Adrenal gland (tissue), 12 donors: Measurements from ENCODE around the gene SYNE1. TPM values are rescaled to one million over a fixed set of nuclear protein-coding genes. Genes with fewer than 3 reads are reported as not detected.

Source experiments
- DNase-seq, 7 donors: peaks; one replicate each; pipeline ENCODE4 v3.0.0-alpha.2; 2019 to 2020
- H3K27ac ChIP-seq, 5 donors: fragments of 200-600 bp; sonication (generic) in 4 of 5; 1 replicate in 3 of 5; 2 replicates in 2 of 5; pipeline versions ENCODE4 v1.5.1 to v1.8.0; 2016 to 2020; ENCODE audit warnings: mild to moderate bottlenecking in 1 of 5
- H3K27me3 ChIP-seq: fragments of 200-600 bp; 2 replicates; pipeline ENCODE4 v1.8.0; 2021
- H3K36me3 ChIP-seq, 2 donors: fragments of 200-600 bp; replicated peaks in 1 of 2; 1 replicate in 1 of 2; 2 replicates in 1 of 2; pipeline versions ENCODE4 v1.5.1 to v1.8.0; 2018 to 2022
- H3K4me1 ChIP-seq, 2 donors: fragments of 200-600 bp; replicated peaks in 1 of 2; 1 replicate in 1 of 2; 2 replicates in 1 of 2; pipeline versions ENCODE4 v1.5.1 to v1.8.0; 2018 to 2021
- H3K4me3 ChIP-seq, 4 donors: fragments of 200-600 bp; sonication (generic) in 3 of 4; one replicate each; pipeline ENCODE4 v1.5.1; 2016 to 2018
- H3K9me3 ChIP-seq, 3 donors: fragments of 200-600 bp; sonication (generic) in 1 of 3; replicated peaks in 1 of 3; 1 replicate in 2 of 3; 2 replicates in 1 of 3; pipeline versions ENCODE4 v1.5.1 to v1.8.0; 2016 to 2021
- CTCF ChIP-seq, 6 experiments: fragments of 450-650 bp in 4 of 6; fragments of 200-600 bp in 2 of 6; sonication (generic) in 1 of 6; IDR thresholded peaks; 1 replicate in 5 of 6; 2 replicates in 1 of 6; pipeline versions ENCODE4 v1.5.1 to v1.8.0; 2016 to 2021; ENCODE audit warnings: antibody characterized with exemption in 6 of 6, mild to moderate bottlenecking in 2 of 6, moderate library complexity in 1 of 6
- POLR2A ChIP-seq, 2 donors: fragments of 450-650 bp; IDR thresholded peaks; one replicate each; pipeline ENCODE4 v1.6.1; 2017; ENCODE audit warnings: antibody characterized with exemption in 2 of 2, mild to moderate bottlenecking in 2 of 2, moderate library complexity in 1 of 2
- WGBS, 4 donors: extraction: QIAGEN DNeasy Blood & Tissue Kit in 2 of 4; methylation state at CpG; one replicate each; pipeline versions ENCODE4 v1.1.5 to v1.1.7; 2013 to 2017; 5-methylcytosine and 5-hydroxymethylcytosine counted together
- intact Hi-C, 2 donors: fragments of 100-400 bp; cut with DNase I; formaldehyde crosslinking; loops; one replicate each; pipeline versions ENCODE4 v1.14.1 to v1.15.0; 2022 to 2023
- polyA plus RNA-seq, 3 donors: library from polyadenylated mRNA; stranded (reverse); fragments of 200-250 nt in 2 of 3; fragments of 350-450 nt in 1 of 3; fragmentation: Illumina TruSeq in 1 of 3; extraction: RNeasy Lipid Tissue Mini Kit (QIAGEN cat#74804) in 1 of 3; gene quantifications; one replicate each; pipeline ENCODE4 v1.2.3, GENCODE V29; 2013 to 2014
- total RNA-seq, 9 donors: library from RNA; depleted of rRNA in 4 of 9; stranded (reverse); fragments of >200 nt in 4 of 9; fragments of 120-200 nt in 1 of 9; fragmentation: NEBNext Ultra II Directional in 1 of 9; extraction: Animal tissue kit (Norgen Biotek cat#: 25700) in 1 of 9; gene quantifications; one replicate each; pipeline versions ENCODE4 v1.1.0 to v1.2.4, GENCODE V29; 2013 to 2023
- donor health status: healthy with polysubstance abuse.
- donor health status: Bipolar disorder and iron deficiency.
- donor health status: DM: yes; HTN: yes; CAD: no.
- donor health status: DM: no; HTN: no; CAD: no.
- donor health status: DM: no; HTN: no; CAD: no.
- donor health status: DM: yes; HTN: yes; CAD: no.

SYNE1 gene
- total and polyA plus RNA-seq, 12 donors = 29.0 to 170 (median 93.1) TPM

- 68 to 76% (median 69%) methylated on average over 4 of the region's 4 CpGs for WGBS, 4 donors
- H3K4me3 ChIP-seq = no peak overlapping the region
These were observed 390.4 kb downstream of the SYNE1 start for GRCh38 chr6:152246554-152247337.

GRCh38 chr6:152244998-152245630, 392.0 kb downstream of the SYNE1 start:
- Histone ChIP-seq H3K9me3 (no peaks in the 10 kb centered on the region), H3K4me3 (no peak overlapping the region), H3K36me3 (peaks cover 0 to 35% of the 10 kb centered on the region in 2 donors), H3K27me3 (no peaks in the 10 kb centered on the region), H3K4me1 (peaks cover 19 to 40% of the 10 kb centered on the region in 2 donors), H3K27ac (peak overlapping the region in 2 of 5 donors; percentile 36 to 56)
- intact Hi-C loops = no loop called here
- DNase-seq = no peak
- 66 to 78% (median 72%) methylated on average over 4 of the region's 4 CpGs for WGBS, 4 donors
- TF ChIP-seq POLR2A (IDR thresholded peaks at IDR 0.05) (no peak), CTCF (IDR thresholded peaks at IDR 0.05) (no peak)

More at GRCh38 chr6:152246554-152247337, 390.4 kb downstream of the SYNE1 start:
- Histone ChIP-seq H3K4me1 (peaks cover 19 to 31% of the 10 kb centered on the region in 2 donors), H3K9me3 (no peaks in the 10 kb centered on the region), H3K27ac (peak overlapping the region in 3 of 5 donors; percentile 21 to 56 (median 43)), H3K27me3 (no peaks in the 10 kb centered on the region), H3K36me3 (peaks cover 0 to 28% of the 10 kb centered on the region in 2 donors)
- no peak for TF ChIP-seq POLR2A (IDR thresholded peaks at IDR 0.05)
- no peak for TF ChIP-seq CTCF (IDR thresholded peaks at IDR 0.05)
- intact Hi-C loops = no loop called here
- DNase-seq = peak in 3 of 7 donors; percentile 7 to 26 (median 24)

- Histone ChIP-seq H3K4me3 (no peak overlapping the region), H3K27ac (no peak overlapping the region), H3K36me3 (peaks cover 0 to 58% of the 10 kb centered on the region in 2 donors), H3K27me3 (no peaks in the 10 kb centered on the region), H3K9me3 (no peaks in the 10 kb centered on the region), H3K4me1 (peaks cover 9 to 22% of the 10 kb centered on the region in 2 donors)
- WGBS, 4 donors = 59 to 66% (median 61%) methylated on average over 6 to 7 of the region's 7 CpGs
- DNase-seq = no peak
- intact Hi-C loops = no loop called here
- TF ChIP-seq POLR2A (IDR thresholded peaks at IDR 0.05) (no peak), CTCF (IDR thresholded peaks at IDR 0.05) (no peak)
These were observed 396.0 kb downstream of the SYNE1 start for GRCh38 chr6:152241013-152241766.

GRCh38 chr6:152240436-152240835, 396.7 kb downstream of the SYNE1 start:
- WGBS, 4 donors = 63 to 70% (median 69%) methylated on average over 3 of the region's 3 CpGs
- peaks cover 2 to 15% of the 10 kb centered on the region in 2 donors for H3K4me1 ChIP-seq
- no peaks in the 10 kb centered on the region for H3K9me3 ChIP-seq
- H3K36me3 ChIP-seq = peaks cover 0 to 65% of the 10 kb centered on the region in 2 donors
- intact Hi-C loops = no loop called here
- peak overlapping the region in 1 of 5 donors; percentile 1 for H3K27ac ChIP-seq
- no peak overlapping the region for H3K4me3 ChIP-seq
- no peak for DNase-seq
- no peak for TF ChIP-seq POLR2A (IDR thresholded peaks at IDR 0.05)
- TF ChIP-seq CTCF (IDR thresholded peaks at IDR 0.05) = no peak
- no peaks in the 10 kb centered on the region for H3K27me3 ChIP-seq
